Astrocyte (in vitro differentiated cells and primary cell): ENCODE results near the gene FUT2. TPM values are rescaled to one million over a fixed set of nuclear protein-coding genes. Genes with fewer than 3 reads are reported as not detected.

Experiments
- DNase-seq: peaks from one replicate; pipeline ENCODE4 v3.0.0-alpha.2; 2010; ENCODE audit warnings: low read depth
- FAIRE-seq: peaks from 2 replicates; lab custom pipeline; 2011; peaks lifted over from hg19 to GRCh38; lab: Jason Lieb, UNC
- H2AFZ ChIP-seq: 2 replicates; pipeline ENCODE4 v1.6.0; 2012; ENCODE audit warnings: low read depth, low read length, inconsistent platforms
- H3K27ac ChIP-seq: 2 replicates; pipeline ENCODE4 v1.5.1; 2011; ENCODE audit warnings: low read depth, low read length, inconsistent platforms
- H3K27me3 ChIP-seq: 2 replicates; pipeline ENCODE4 v1.6.0; 2011; ENCODE audit warnings: low read length, inconsistent platforms; ENCODE audit not compliant: insufficient read depth
- H3K36me3 ChIP-seq: 2 replicates; pipeline ENCODE4 v1.5.1; 2011; ENCODE audit warnings: low read length, inconsistent platforms; ENCODE audit not compliant: insufficient read depth
- H3K4me1 ChIP-seq: 2 replicates; pipeline ENCODE4 v1.5.1; 2011; ENCODE audit warnings: low read length, inconsistent platforms; ENCODE audit not compliant: insufficient read depth
- H3K4me2 ChIP-seq: 2 replicates; pipeline ENCODE4 v1.6.0; 2012; ENCODE audit warnings: low read length, inconsistent platforms
- H3K4me3 ChIP-seq: 2 replicates; pipeline ENCODE4 v1.5.1; 2011; ENCODE audit warnings: low read depth, mild to moderate bottlenecking, low read length, inconsistent platforms; ENCODE audit not compliant: insufficient read depth
- H3K79me2 ChIP-seq: 2 replicates; pipeline ENCODE4 v1.6.0; 2012; ENCODE audit warnings: mild to moderate bottlenecking, low read length, inconsistent platforms; ENCODE audit not compliant: insufficient read depth
- H3K9ac ChIP-seq: 2 replicates; pipeline ENCODE4 v1.6.0; 2012; ENCODE audit warnings: mild to moderate bottlenecking, low read length, inconsistent platforms
- H3K9me3 ChIP-seq: 2 replicates; pipeline ENCODE4 v1.5.1; 2012; ENCODE audit warnings: low read depth, mild to moderate bottlenecking, low read length, inconsistent platforms; ENCODE audit not compliant: insufficient read depth
- H4K20me1 ChIP-seq: 2 replicates; pipeline ENCODE4 v1.6.0; 2012; ENCODE audit warnings: low read length, inconsistent platforms; ENCODE audit not compliant: insufficient read depth
- H3K27ac Mint-ChIP-seq: one replicate; pipeline ENCODE4 v1.8.0; 2021; ENCODE audit warnings: mild to moderate bottlenecking, mixed read lengths; ENCODE audit not compliant: unreplicated experiment
- H3K27me3 Mint-ChIP-seq: one replicate; pipeline ENCODE4 v1.8.0; 2021; ENCODE audit warnings: low read depth, mixed read lengths; ENCODE audit not compliant: unreplicated experiment
- H3K36me3 Mint-ChIP-seq: one replicate; pipeline ENCODE4 v1.8.0; 2021; ENCODE audit warnings: low read depth, mixed read lengths; ENCODE audit not compliant: unreplicated experiment
- H3K4me1 Mint-ChIP-seq: one replicate; pipeline ENCODE4 v1.8.0; 2021; ENCODE audit warnings: low read depth, mixed read lengths; ENCODE audit not compliant: unreplicated experiment
- H3K4me3 Mint-ChIP-seq: one replicate; pipeline ENCODE4 v1.8.0; 2021; ENCODE audit warnings: mild to moderate bottlenecking, moderate library complexity, mixed read lengths; ENCODE audit not compliant: unreplicated experiment
- H3K9me3 Mint-ChIP-seq: one replicate; pipeline ENCODE4 v1.8.0; 2021; ENCODE audit warnings: mild to moderate bottlenecking, mixed read lengths; ENCODE audit not compliant: unreplicated experiment
- EZH2 ChIP-seq: IDR thresholded peaks from 2 replicates; pipeline ENCODE4 v1.6.1; 2012; ENCODE audit warnings: mild to moderate bottlenecking, low read length, inconsistent platforms; ENCODE audit not compliant: insufficient read depth
- total RNA-seq: library from RNA; stranded (reverse); gene quantifications from 2 replicates; pipeline ENCODE4 v1.2.1, GENCODE V29; 2021
- TF ChIP-seq, protein P1 (sequence below): IDR thresholded peaks from 2 replicates; pipeline ENCODE4 v1.5.1; 2011; ENCODE audit warnings: low read depth, mild to moderate bottlenecking, inconsistent platforms, low read length, moderate library complexity; ENCODE audit not compliant: insufficient read depth

FUT2 gene
- total RNA-seq, 1 donor from 2014 or later, result not detected

DNA sequence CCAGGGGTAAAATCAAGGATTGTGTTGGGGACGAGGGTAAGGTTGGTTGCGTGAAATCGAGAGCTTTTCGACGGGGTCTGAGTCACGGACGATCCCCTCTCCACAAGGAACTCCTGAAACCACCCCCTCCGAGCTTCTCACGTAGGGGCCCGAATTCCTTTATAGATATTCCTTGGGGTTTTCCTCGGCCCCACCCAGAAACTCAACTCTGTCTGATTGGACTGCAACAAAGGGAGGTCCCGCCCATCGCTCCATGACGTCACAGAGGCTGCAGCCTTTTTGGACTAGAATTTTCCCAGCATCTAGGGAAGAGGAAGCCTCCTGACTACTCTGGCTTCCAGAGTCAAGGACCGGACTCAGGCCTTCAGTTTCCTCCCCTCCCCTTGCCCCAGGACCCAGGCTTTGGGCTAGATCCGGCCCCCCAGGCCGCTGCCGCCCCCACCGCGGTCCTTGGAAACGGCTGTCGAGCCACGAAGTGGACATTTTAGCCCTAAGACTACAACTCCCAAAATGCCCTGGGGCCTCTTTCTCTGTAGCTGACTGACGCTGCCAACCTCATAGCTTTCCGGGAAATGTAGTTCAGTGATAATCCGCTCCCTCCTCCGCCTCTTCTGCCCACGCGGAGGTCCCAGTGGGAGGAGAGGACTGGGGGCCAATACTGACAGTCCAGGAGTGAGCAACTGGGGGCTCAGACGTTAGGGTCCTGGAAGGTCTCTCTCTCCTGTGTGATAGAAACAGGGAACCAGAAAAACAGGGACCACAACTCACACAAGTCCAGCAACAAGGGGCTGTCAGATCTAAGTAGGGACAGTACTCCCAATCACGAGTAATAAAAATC, 51.2 kb downstream of the FUT2 start, which contains the start of gene IZUMO1:
Gene IZUMO1 (minus strand): TSS at position 172 of the 838 bp plus-strand sequence. CDS start 1,050 bp downstream, outside the sequence.
- Mint-ChIP-seq H3K36me3 (no peaks in the 10 kb centered on the region), H3K27me3 (peaks cover 10% of the 10 kb centered on the region), H3K4me1 (no peaks in the 10 kb centered on the region), H3K27ac (peak within 1 kb of the TSS; percentile 75), H3K4me3 (peak within 1 kb of the TSS; percentile 70), H3K9me3 (peaks cover 2% of the 10 kb centered on the region)
- Histone ChIP-seq H3K9me3 (no peaks in the 10 kb centered on the region), H3K9ac (peak within 1 kb of the TSS; percentile 86), H3K4me1 (peaks cover 5% of the 10 kb centered on the region), H3K36me3 (no peaks in the 10 kb centered on the region), H3K4me2 (peak within 1 kb of the TSS; percentile 94), H2AFZ (peak within 1 kb of the TSS; percentile 93), H3K79me2 (no peaks in the 10 kb centered on the region), H3K4me3 (peak within 1 kb of the TSS; percentile 69), H4K20me1 (no peaks in the 10 kb centered on the region), H3K27ac (peak within 1 kb of the TSS; percentile 89), H3K27me3 (peaks cover 3% of the 10 kb centered on the region)
- no peak for FAIRE-seq
- TF ChIP-seq, protein P1, sequence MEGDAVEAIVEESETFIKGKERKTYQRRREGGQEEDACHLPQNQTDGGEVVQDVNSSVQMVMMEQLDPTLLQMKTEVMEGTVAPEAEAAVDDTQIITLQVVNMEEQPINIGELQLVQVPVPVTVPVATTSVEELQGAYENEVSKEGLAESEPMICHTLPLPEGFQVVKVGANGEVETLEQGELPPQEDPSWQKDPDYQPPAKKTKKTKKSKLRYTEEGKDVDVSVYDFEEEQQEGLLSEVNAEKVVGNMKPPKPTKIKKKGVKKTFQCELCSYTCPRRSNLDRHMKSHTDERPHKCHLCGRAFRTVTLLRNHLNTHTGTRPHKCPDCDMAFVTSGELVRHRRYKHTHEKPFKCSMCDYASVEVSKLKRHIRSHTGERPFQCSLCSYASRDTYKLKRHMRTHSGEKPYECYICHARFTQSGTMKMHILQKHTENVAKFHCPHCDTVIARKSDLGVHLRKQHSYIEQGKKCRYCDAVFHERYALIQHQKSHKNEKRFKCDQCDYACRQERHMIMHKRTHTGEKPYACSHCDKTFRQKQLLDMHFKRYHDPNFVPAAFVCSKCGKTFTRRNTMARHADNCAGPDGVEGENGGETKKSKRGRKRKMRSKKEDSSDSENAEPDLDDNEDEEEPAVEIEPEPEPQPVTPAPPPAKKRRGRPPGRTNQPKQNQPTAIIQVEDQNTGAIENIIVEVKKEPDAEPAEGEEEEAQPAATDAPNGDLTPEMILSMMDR, result no peak
- peak; percentile 81 for DNase-seq

DNA sequence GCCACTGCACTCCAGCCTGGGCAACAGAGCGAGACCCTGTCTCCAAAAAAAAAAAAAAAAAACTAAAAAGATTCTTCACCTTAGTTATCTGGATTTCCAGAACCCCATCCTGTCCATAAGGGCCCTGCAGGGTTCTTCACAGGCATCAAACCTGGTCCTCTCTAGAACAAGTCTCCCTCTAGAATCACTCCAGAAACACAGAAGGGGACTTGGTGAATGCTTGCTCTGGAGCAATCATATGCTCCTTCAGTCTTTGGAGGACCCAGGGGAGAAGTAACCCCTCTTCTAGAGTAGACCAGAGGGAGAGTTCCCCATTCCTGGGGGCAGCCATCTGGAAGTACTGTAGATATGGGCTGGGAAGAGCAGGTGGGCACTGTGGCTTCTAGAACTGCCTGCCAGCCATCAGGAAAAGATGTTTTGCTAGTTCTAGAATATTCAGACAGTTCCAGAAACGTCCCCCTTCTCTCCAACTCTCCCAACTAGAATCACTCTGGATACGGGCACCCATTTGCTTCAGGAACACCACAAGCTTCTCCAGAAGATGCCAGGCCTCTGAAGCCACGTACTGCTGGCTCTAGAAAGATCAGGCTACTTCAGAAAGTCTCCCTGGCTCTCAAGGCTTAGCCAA, 53.9 kb downstream of the FUT2 start:
- FAIRE-seq, result no peak
- Mint-ChIP-seq H3K27ac (no peak overlapping the region), H3K4me3 (no peak overlapping the region), H3K9me3 (no peaks in the 10 kb centered on the region), H3K27me3 (peaks cover 19% of the 10 kb centered on the region), H3K36me3 (no peaks in the 10 kb centered on the region), H3K4me1 (peaks cover 3% of the 10 kb centered on the region)
- Histone ChIP-seq H3K27ac (no peak overlapping the region), H3K9me3 (no peaks in the 10 kb centered on the region), H3K79me2 (no peaks in the 10 kb centered on the region), H4K20me1 (no peaks in the 10 kb centered on the region), H3K4me1 (peaks cover 14% of the 10 kb centered on the region), H3K36me3 (no peaks in the 10 kb centered on the region), H2AFZ (no peak overlapping the region), H3K4me3 (no peak overlapping the region), H3K9ac (no peak overlapping the region), H3K4me2 (no peak overlapping the region), H3K27me3 (peaks cover 19% of the 10 kb centered on the region)
- DNase-seq, result no peak
- no peak for TF ChIP-seq EZH2
- TF ChIP-seq, protein P1, result no peak
